ENCODE results near the gene TNFSF15. TPM values are rescaled to one million over a fixed set of nuclear protein-coding genes. Genes with fewer than 3 reads are reported as not detected.

TNFSF15 gene
- total RNA-seq, 1 donor from 2014 or later: 0.11 TPM

- DNase-seq: no peak
- H3K27ac ChIP-seq (replicated peaks): no peak overlapping the region
- intact Hi-C loops (cut with micrococcal nuclease): no loop called here
- no peaks in the 10 kb centered on the region for H3K9me3 ChIP-seq (replicated peaks)
- no peaks in the 10 kb centered on the region for H3K36me3 ChIP-seq
- peaks cover 16% of the 10 kb centered on the region for H3K27me3 ChIP-seq (ENCODE audit: low read depth)
- H3K4me3 ChIP-seq: no peak overlapping the region
- TF ChIP-seq CTCF (IDR thresholded peaks at IDR 0.05; ENCODE audit: borderline replicate concordance): no peak
- H3K4me1 ChIP-seq: no peaks in the 10 kb centered on the region
Measured at GRCh38 chr9:114774524-114774923, 31.3 kb downstream of the TNFSF15 start.

DNA sequence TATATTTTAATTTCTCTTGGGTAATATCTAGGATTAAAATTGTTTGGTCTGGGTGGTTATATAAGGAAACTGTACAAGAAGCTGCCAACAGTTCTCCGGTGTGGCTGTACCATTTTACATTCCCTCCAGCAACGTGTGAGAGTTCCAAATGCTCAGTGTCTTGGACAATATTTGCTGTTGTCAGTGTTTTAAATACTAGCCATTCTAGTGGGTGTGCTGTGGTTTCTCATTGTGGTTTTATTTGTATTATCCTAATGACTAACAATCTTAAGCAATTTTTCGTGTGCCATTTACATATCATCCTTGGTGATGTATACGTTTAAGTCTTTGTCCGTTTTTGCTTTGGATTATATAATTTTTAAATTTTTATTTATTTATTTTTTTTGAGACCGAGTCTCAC is 34.0 kb downstream of the TNFSF15 start:
- Histone ChIP-seq H3K9me3 (replicated peaks) (no peaks in the 10 kb centered on the region), H3K27me3 (ENCODE audit: low read depth) (peaks cover 12% of the 10 kb centered on the region), H3K4me3 (no peak overlapping the region), H3K36me3 (no peaks in the 10 kb centered on the region), H3K4me1 (no peaks in the 10 kb centered on the region), H3K27ac (replicated peaks) (no peak overlapping the region)
- no peak for TF ChIP-seq CTCF (IDR thresholded peaks at IDR 0.05; ENCODE audit: borderline replicate concordance)
- intact Hi-C loops (cut with micrococcal nuclease): no loop called here
- DNase-seq: no peak

GRCh38 chr9:114770991-114771390 is 34.8 kb downstream of the TNFSF15 start:
- Histone ChIP-seq H3K9me3 (replicated peaks) (no peaks in the 10 kb centered on the region), H3K27me3 (ENCODE audit: low read depth) (peaks cover 10% of the 10 kb centered on the region), H3K4me3 (no peak overlapping the region), H3K4me1 (no peaks in the 10 kb centered on the region), H3K27ac (replicated peaks) (no peak overlapping the region), H3K36me3 (no peaks in the 10 kb centered on the region)
- DNase-seq: no peak
- no peak for TF ChIP-seq CTCF (IDR thresholded peaks at IDR 0.05; ENCODE audit: borderline replicate concordance)
- intact Hi-C loops (cut with micrococcal nuclease): no loop called here

DNA sequence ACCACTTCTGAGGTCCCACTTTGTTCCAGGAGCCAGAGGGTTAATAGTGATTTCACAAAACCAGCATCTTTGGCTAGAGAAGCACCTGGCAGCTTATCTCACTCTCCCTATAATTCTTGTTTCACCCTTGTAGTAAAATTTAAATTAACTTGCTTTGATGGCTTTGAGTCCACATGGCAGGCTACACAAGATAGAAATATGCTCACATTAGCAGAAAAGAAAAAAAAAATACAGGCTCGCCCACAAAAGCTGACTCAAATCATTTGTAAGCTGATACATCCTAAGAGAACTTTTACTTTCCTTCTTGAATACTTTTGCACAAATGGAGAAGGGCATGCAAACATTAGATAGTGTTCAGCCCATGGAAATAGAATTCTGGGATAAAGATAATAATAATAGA is 36.2 kb downstream of the TNFSF15 start:
- Histone ChIP-seq H3K4me3 (no peak overlapping the region), H3K27me3 (ENCODE audit: low read depth) (peaks cover 10% of the 10 kb centered on the region), H3K4me1 (no peaks in the 10 kb centered on the region), H3K9me3 (replicated peaks) (no peaks in the 10 kb centered on the region), H3K27ac (replicated peaks) (no peak overlapping the region), H3K36me3 (no peaks in the 10 kb centered on the region)
- intact Hi-C loops (cut with micrococcal nuclease): no loop called here
- no peak for DNase-seq
- no peak for TF ChIP-seq CTCF (IDR thresholded peaks at IDR 0.05; ENCODE audit: borderline replicate concordance)

GRCh38 chr9:114763220-114763619 is 42.6 kb downstream of the TNFSF15 start:
- no peak overlapping the region for H3K4me3 ChIP-seq
- intact Hi-C loops (cut with micrococcal nuclease): no loop called here
- peaks cover 15% of the 10 kb centered on the region for H3K9me3 ChIP-seq (replicated peaks)
- H3K4me1 ChIP-seq: no peaks in the 10 kb centered on the region
- no peak for TF ChIP-seq CTCF (IDR thresholded peaks at IDR 0.05; ENCODE audit: borderline replicate concordance)
- no peaks in the 10 kb centered on the region for H3K36me3 ChIP-seq
- DNase-seq: no peak
- peaks cover 28% of the 10 kb centered on the region for H3K27me3 ChIP-seq (ENCODE audit: low read depth)
- no peak overlapping the region for H3K27ac ChIP-seq (replicated peaks)

GRCh38 chr9:114761523-114761922 is 44.3 kb downstream of the TNFSF15 start:
- Histone ChIP-seq H3K36me3 (no peaks in the 10 kb centered on the region), H3K27me3 (ENCODE audit: low read depth) (peaks cover 29% of the 10 kb centered on the region), H3K9me3 (replicated peaks) (peaks cover 16% of the 10 kb centered on the region), H3K4me3 (no peak overlapping the region), H3K4me1 (no peaks in the 10 kb centered on the region), H3K27ac (replicated peaks) (no peak overlapping the region)
- intact Hi-C loops (cut with micrococcal nuclease): no loop called here
- no peak for TF ChIP-seq CTCF (IDR thresholded peaks at IDR 0.05; ENCODE audit: borderline replicate concordance)
- no peak for DNase-seq

Data from left ventricle myocardium inferior (tissue), 1 donor.